Coronary artery (tissue), 2 donors: Measurements from ENCODE around the gene HIVEP2.

Source experiments
- DNase-seq: peaks from one replicate; pipeline ENCODE4 v3.0.0-alpha.2; 2017; ENCODE audit warnings: low spot score
- H3K27ac ChIP-seq, 2 donors: fragments of 200-600 bp; sonication (generic); one replicate each; pipeline ENCODE4 v1.5.1; 2016 to 2019
- H3K4me3 ChIP-seq: fragments of 200-600 bp; sonication (generic); 2 replicates; pipeline ENCODE4 v1.5.1; 2016; ENCODE audit warnings: mild to moderate bottlenecking, moderate library complexity
- TF ChIP-seq, protein P1 (sequence below): fragments of 200-600 bp; sonication (generic); IDR thresholded peaks from one replicate; pipeline ENCODE4 v1.5.1; 2019; ENCODE audit warnings: antibody characterized with exemption

HIVEP2 gene

GRCh38 chr6:142738731-142739130, 206.2 kb downstream of the HIVEP2 start:
- TF ChIP-seq, protein P1, sequence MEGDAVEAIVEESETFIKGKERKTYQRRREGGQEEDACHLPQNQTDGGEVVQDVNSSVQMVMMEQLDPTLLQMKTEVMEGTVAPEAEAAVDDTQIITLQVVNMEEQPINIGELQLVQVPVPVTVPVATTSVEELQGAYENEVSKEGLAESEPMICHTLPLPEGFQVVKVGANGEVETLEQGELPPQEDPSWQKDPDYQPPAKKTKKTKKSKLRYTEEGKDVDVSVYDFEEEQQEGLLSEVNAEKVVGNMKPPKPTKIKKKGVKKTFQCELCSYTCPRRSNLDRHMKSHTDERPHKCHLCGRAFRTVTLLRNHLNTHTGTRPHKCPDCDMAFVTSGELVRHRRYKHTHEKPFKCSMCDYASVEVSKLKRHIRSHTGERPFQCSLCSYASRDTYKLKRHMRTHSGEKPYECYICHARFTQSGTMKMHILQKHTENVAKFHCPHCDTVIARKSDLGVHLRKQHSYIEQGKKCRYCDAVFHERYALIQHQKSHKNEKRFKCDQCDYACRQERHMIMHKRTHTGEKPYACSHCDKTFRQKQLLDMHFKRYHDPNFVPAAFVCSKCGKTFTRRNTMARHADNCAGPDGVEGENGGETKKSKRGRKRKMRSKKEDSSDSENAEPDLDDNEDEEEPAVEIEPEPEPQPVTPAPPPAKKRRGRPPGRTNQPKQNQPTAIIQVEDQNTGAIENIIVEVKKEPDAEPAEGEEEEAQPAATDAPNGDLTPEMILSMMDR, result no peak
- no peak overlapping the region for H3K4me3 ChIP-seq

DNA sequence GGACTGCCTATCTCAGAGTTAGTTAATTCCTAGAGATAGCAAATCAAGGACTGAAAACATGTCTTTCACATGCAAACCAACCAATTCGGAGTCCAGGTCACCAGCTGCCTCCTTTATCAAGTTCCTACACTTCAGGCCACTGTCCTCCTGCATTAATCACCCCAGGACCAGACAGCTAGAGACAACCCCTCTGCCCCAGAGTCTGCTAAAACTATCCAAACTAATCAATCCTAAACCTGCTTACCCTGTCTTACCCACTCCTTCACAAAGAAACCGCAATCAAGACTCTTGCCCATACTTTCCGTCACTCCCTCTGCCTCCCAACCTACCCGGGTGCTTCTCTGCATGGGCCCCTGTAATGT, 207.0 kb downstream of the HIVEP2 start:
- Histone ChIP-seq H3K27ac (no peak overlapping the region), H3K4me3 (no peak overlapping the region)
- TF ChIP-seq, protein P1, result no peak
- DNase-seq, result no peak

More at GRCh38 chr6:142738731-142739130, 206.2 kb downstream of the HIVEP2 start:
- no peak for DNase-seq
- H3K27ac ChIP-seq, result no peak overlapping the region

DNA sequence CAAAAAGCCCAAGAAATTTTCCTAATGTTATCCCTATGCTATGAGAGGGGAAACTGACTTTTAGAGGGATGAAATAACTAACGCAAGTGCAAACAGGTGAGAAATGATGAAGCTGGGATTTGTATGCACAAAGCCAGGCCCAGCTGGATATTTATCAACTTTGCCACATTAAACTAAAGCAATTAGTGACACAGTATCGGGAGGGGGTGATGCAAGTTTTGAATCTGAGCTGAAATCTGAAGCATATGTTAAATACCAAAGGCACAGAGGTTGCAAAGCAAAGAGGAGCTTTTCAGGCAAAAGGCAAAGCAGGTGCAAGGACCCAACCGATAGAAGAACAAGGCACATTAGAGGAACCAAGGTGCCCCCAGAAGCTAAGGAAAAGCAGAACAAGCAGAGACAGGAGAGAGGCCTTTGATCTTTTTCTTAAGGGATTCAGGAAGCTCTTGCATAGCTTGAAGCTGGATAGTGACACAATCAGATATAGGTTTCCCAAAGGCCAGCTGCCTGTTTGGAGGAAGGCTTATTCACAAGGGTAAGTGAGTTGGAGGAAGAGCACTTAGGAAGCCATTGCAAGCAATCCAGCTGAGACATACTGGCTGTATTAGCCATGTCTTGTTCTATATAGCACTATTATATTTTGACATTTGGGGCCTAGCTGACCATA, 207.5 kb downstream of the HIVEP2 start:
- TF ChIP-seq, protein P1, result no peak
- H3K4me3 ChIP-seq, result no peak overlapping the region
- H3K27ac ChIP-seq, result no peak overlapping the region
- no peak for DNase-seq

GRCh38 chr6:142735204-142735603, 209.8 kb downstream of the HIVEP2 start:
- TF ChIP-seq, protein P1, result no peak
- H3K4me3 ChIP-seq, result no peak overlapping the region
- no peak for DNase-seq
- no peak overlapping the region for H3K27ac ChIP-seq

DNA sequence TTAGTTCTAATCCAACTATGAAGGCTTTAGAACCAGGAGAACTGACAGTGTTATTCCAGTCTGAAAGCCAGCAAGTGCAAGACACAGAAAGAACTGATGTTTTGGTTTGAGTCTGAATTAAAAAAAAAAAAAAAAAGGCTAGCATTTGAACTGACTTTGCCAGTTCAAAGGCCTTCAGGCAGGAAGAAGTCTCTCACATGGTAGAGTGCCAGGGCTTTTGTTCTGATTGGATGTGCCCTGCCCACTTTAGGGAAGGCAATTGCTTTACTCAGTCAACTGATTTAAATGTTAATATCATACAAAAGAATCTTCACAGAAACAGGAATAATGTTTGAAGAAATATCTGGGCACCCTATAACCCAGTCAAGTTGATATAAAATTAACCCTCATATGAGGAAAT, 212.2 kb downstream of the HIVEP2 start:
- DNase-seq, result no peak
- no peak overlapping the region for H3K27ac ChIP-seq
- H3K4me3 ChIP-seq, result no peak overlapping the region
- TF ChIP-seq, protein P1, result no peak

GRCh38 chr6:142731611-142732010, 213.4 kb downstream of the HIVEP2 start:
- Histone ChIP-seq H3K27ac (no peak overlapping the region), H3K4me3 (no peak overlapping the region)
- TF ChIP-seq, protein P1, result no peak
- no peak for DNase-seq

DNA sequence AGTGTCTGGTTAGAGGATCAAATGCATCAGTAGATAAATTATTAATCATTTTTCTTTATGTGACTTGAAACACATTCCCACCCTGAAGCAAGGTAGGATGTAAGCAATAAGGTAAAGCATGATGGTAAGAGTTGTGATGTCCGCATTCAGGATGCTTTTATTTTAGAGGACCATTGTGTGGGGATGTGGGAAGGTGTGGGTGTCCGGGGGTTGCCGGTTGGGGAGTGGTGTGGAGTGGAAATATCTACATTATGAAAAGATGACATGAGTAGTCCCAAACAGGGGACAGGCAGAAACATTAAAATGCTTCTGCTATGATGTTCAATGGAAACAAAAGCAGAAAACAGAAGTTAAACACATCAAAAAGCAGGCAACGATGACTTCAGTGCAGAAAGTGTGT, 215.4 kb downstream of the HIVEP2 start:
- DNase-seq, result no peak
- H3K27ac ChIP-seq, result no peak overlapping the region
- no peak overlapping the region for H3K4me3 ChIP-seq
- TF ChIP-seq, protein P1, result no peak
